Activated gamma-delta T cell treated with anti-CD3 and anti-CD28 coated beads, Interleukin-2, amount 50 U/mL, for 16 hours (primary cell): Measurements from ENCODE around the gene PTPRN2.

ENCODE experiments used
- DNase-seq: peaks from one replicate; pipeline ENCODE4 v3.0.0-alpha.2; 2020; ENCODE audit warnings: low read depth

The PTPRN2 gene

GRCh38 chr7:157560710-157561522 is 1026.7 kb downstream of the PTPRN2 start:
- DNase-seq, result no peak

GRCh38 chr7:157560258-157560654 is 1027.4 kb downstream of the PTPRN2 start:
- no peak for DNase-seq

- no peak for DNase-seq
Observed at GRCh38 chr7:157559596-157560257, 1027.9 kb downstream of the PTPRN2 start.

- DNase-seq, result no peak
Observed at GRCh38 chr7:157558875-157559595, 1028.6 kb downstream of the PTPRN2 start.

- no peak for DNase-seq
Observed at GRCh38 chr7:157558516-157558874, 1029.1 kb downstream of the PTPRN2 start.

- no peak for DNase-seq
Observed at GRCh38 chr7:157558061-157558460, 1029.6 kb downstream of the PTPRN2 start.

GRCh38 chr7:157557263-157557662 is 1030.4 kb downstream of the PTPRN2 start:
- DNase-seq, result no peak

- no peak for DNase-seq
Observed at GRCh38 chr7:157556642-157556944, 1031.0 kb downstream of the PTPRN2 start.

GRCh38 chr7:157555944-157556641 is 1031.5 kb downstream of the PTPRN2 start:
- no peak for DNase-seq

- DNase-seq, result no peak
Observed at GRCh38 chr7:157555313-157555712, 1032.3 kb downstream of the PTPRN2 start.

GRCh38 chr7:157554393-157555238 is 1033.0 kb downstream of the PTPRN2 start:
- DNase-seq, result no peak

- no peak for DNase-seq
Observed at GRCh38 chr7:157553256-157553655, 1034.4 kb downstream of the PTPRN2 start.

GRCh38 chr7:157552295-157552993 is 1035.2 kb downstream of the PTPRN2 start:
- DNase-seq, result no peak

- DNase-seq, result no peak
Observed at GRCh38 chr7:157551325-157552070, 1036.1 kb downstream of the PTPRN2 start.

- DNase-seq, result no peak
Observed at GRCh38 chr7:157550300-157551275, 1037.0 kb downstream of the PTPRN2 start.

GRCh38 chr7:157549612-157550299 is 1037.9 kb downstream of the PTPRN2 start:
- no peak for DNase-seq

- DNase-seq, result no peak
Observed at GRCh38 chr7:157548691-157549303, 1038.8 kb downstream of the PTPRN2 start.

GRCh38 chr7:157547611-157548010 is 1040.0 kb downstream of the PTPRN2 start:
- no peak for DNase-seq
